Nephron (organoid): ENCODE data around the gene MLYCD.

Experiments
- H3K27ac Mint-ChIP-seq, 3 experiments: 2 replicates each; pipeline ENCODE4 v1.8.0; 2020; ENCODE audit warnings: mixed read lengths in 3 of 3, mild to moderate bottlenecking in 2 of 3, moderate library complexity in 1 of 3
- H3K27me3 Mint-ChIP-seq: 2 replicates; pipeline ENCODE4 v1.8.0; 2021; ENCODE audit warnings: low read depth, mild to moderate bottlenecking, moderate library complexity, mixed read lengths
- H3K36me3 Mint-ChIP-seq: 2 replicates; pipeline ENCODE4 v1.8.0; 2020; ENCODE audit warnings: low read depth, mixed read lengths
- H3K4me1 Mint-ChIP-seq: 2 replicates; pipeline ENCODE4 v1.8.0; 2020; ENCODE audit warnings: mixed read lengths
- H3K4me3 Mint-ChIP-seq, 3 experiments: 2 replicates each; pipeline ENCODE4 v1.8.0; 2020; ENCODE audit warnings: mild to moderate bottlenecking in 3 of 3, mixed read lengths in 3 of 3, moderate library complexity in 2 of 3
- H3K9me3 Mint-ChIP-seq: 2 replicates; pipeline ENCODE4 v1.8.0; 2020; ENCODE audit warnings: mixed read lengths
- TF ChIP-seq, protein P1 (sequence below), 3 experiments: fragments of 200-600 bp; sonication (generic); IDR thresholded peaks; one replicate each; pipeline ENCODE4 v1.5.0; 2021; ENCODE audit warnings: antibody characterized with exemption in 3 of 3; ENCODE audit not compliant: unreplicated experiment in 3 of 3

The MLYCD gene

GRCh38 chr16:83878838-83879237 lies 20.1 kb upstream of the MLYCD start:
- no peak overlapping the region for H3K27ac Mint-ChIP-seq
- TF ChIP-seq, protein P1, sequence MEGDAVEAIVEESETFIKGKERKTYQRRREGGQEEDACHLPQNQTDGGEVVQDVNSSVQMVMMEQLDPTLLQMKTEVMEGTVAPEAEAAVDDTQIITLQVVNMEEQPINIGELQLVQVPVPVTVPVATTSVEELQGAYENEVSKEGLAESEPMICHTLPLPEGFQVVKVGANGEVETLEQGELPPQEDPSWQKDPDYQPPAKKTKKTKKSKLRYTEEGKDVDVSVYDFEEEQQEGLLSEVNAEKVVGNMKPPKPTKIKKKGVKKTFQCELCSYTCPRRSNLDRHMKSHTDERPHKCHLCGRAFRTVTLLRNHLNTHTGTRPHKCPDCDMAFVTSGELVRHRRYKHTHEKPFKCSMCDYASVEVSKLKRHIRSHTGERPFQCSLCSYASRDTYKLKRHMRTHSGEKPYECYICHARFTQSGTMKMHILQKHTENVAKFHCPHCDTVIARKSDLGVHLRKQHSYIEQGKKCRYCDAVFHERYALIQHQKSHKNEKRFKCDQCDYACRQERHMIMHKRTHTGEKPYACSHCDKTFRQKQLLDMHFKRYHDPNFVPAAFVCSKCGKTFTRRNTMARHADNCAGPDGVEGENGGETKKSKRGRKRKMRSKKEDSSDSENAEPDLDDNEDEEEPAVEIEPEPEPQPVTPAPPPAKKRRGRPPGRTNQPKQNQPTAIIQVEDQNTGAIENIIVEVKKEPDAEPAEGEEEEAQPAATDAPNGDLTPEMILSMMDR (IDR thresholded peaks at IDR 0.05; ENCODE audit: unreplicated experiment in 3 of 3): peak; percentile 54 to 61 (median 57)
- H3K4me1 Mint-ChIP-seq: peaks cover 9% of the 10 kb centered on the region
- no peak overlapping the region for H3K4me3 Mint-ChIP-seq
- no peaks in the 10 kb centered on the region for H3K36me3 Mint-ChIP-seq
- no peaks in the 10 kb centered on the region for H3K9me3 Mint-ChIP-seq
- H3K27me3 Mint-ChIP-seq: peaks cover 4% of the 10 kb centered on the region

DNA sequence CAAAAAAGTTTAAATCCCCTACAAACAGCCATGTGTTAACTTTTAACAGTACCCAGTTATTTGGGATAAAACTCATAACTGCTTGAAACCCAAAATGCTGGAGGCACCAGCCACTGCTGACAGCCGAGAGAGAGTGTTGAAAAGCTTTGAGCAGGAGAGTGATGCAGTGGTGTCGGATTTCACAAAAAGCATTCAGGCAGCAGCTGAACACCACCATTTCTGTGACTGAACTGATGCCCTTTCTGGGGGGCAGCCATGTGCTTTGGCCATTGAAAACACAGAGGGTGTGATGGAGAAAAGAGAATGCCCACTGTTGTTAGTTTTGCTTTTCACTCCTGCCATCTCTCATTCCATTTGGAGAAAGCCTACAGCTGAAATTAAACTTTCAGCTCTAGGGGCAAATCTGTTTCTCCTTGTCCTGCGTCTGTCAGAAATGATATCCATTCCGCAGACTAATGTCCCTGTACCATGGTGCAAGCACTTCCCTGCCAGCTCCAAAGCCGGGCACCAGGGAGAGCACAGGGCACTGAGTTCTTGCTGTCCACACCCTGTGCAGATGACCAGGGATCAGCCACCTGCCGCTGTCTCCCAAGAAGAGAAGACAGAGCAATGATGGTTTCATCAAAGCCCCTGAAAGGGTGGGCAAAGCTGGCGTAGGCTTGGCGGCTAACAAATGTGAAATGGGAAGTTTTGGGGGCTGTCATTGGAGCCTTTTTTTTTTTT lies 16.6 kb upstream of the MLYCD start:
- Mint-ChIP-seq H3K9me3 (no peaks in the 10 kb centered on the region), H3K36me3 (no peaks in the 10 kb centered on the region), H3K27me3 (peaks cover 3% of the 10 kb centered on the region), H3K4me1 (peaks cover 25% of the 10 kb centered on the region), H3K4me3 (no peak overlapping the region), H3K27ac (no peak overlapping the region)
- TF ChIP-seq, protein P1 (IDR thresholded peaks at IDR 0.05; ENCODE audit: unreplicated experiment in 3 of 3): no peak

GRCh38 chr16:83886199-83886971 lies 12.5 kb upstream of the MLYCD start:
- H3K4me1 Mint-ChIP-seq: peaks cover 41% of the 10 kb centered on the region
- H3K4me3 Mint-ChIP-seq: no peak overlapping the region
- no peaks in the 10 kb centered on the region for H3K36me3 Mint-ChIP-seq
- peaks cover 7% of the 10 kb centered on the region for H3K9me3 Mint-ChIP-seq
- H3K27me3 Mint-ChIP-seq: peaks cover 4% of the 10 kb centered on the region
- H3K27ac Mint-ChIP-seq: no peak overlapping the region
- TF ChIP-seq, protein P1 (IDR thresholded peaks at IDR 0.05; ENCODE audit: unreplicated experiment in 3 of 3): no peak

- no peak overlapping the region for H3K27ac Mint-ChIP-seq
- peaks cover 4% of the 10 kb centered on the region for H3K27me3 Mint-ChIP-seq
- TF ChIP-seq, protein P1 (IDR thresholded peaks at IDR 0.05; ENCODE audit: unreplicated experiment in 3 of 3): peak in 2 of 3 experiments; percentile 19 to 21
- H3K4me1 Mint-ChIP-seq: peaks cover 38% of the 10 kb centered on the region
- no peak overlapping the region for H3K4me3 Mint-ChIP-seq
- H3K36me3 Mint-ChIP-seq: no peaks in the 10 kb centered on the region
- peaks cover 10% of the 10 kb centered on the region for H3K9me3 Mint-ChIP-seq
Measured at GRCh38 chr16:83887080-83887479, 11.8 kb upstream of the MLYCD start.

- Mint-ChIP-seq H3K4me3 (no peak overlapping the region), H3K4me1 (peaks cover 33% of the 10 kb centered on the region), H3K27me3 (peaks cover 4% of the 10 kb centered on the region), H3K36me3 (no peaks in the 10 kb centered on the region), H3K27ac (no peak overlapping the region), H3K9me3 (peaks cover 11% of the 10 kb centered on the region)
- TF ChIP-seq, protein P1 (IDR thresholded peaks at IDR 0.05; ENCODE audit: unreplicated experiment in 3 of 3): no peak
Measured at GRCh38 chr16:83887564-83887963, 11.4 kb upstream of the MLYCD start.
